SK-N-SH treated with all-trans-retinoic acid at 6 μM for 48 hours (cell line): Measurements from ENCODE around the gene CRELD1.

ENCODE experiments used
- ATAC-seq: fragments of 200-7000 bp; cut with Tn5 transposase; 3 replicates; pipeline ENCODE4 v1.9.1; 2020; ENCODE audit warnings: mild to moderate bottlenecking, moderate library complexity
- ARNTL ChIP-seq: fragments of 450-650 bp; formaldehyde crosslinking; IDR thresholded peaks from 2 replicates; pipeline ENCODE4 v1.5.0; 2020; ENCODE audit warnings: low read depth, mild to moderate bottlenecking, moderate library complexity, borderline replicate concordance
- CREB5 ChIP-seq: fragments of 250-450 bp; sonication (Bioruptor Pico); IDR thresholded peaks from 2 replicates; pipeline ENCODE4 v1.5.1; 2020; ENCODE audit warnings: low read depth, mild to moderate bottlenecking, moderate library complexity
- CSDC2 ChIP-seq: fragments of 250-450 bp; sonication (Bioruptor Pico); IDR thresholded peaks from 2 replicates; pipeline ENCODE4 v1.5.0; 2020; ENCODE audit warnings: mild to moderate bottlenecking, moderate library complexity
- CSRNP3 ChIP-seq: fragments of 250-450 bp; sonication (Bioruptor Pico); IDR thresholded peaks from 2 replicates; pipeline ENCODE4 v1.5.1; 2021; ENCODE audit warnings: mild to moderate bottlenecking, moderate library complexity
- ESRRG ChIP-seq: fragments of 250-450 bp; sonication (Bioruptor Pico); IDR thresholded peaks from 2 replicates; pipeline ENCODE4 v1.6.1; 2021; ENCODE audit warnings: mild to moderate bottlenecking
- ISL1 ChIP-seq: fragments of 250-450 bp; sonication (Bioruptor Pico); IDR thresholded peaks from 2 replicates; pipeline ENCODE4 v2.1.2; 2022; ENCODE audit warnings: mild to moderate bottlenecking, moderate library complexity
- OSR1 ChIP-seq: fragments of 250-450 bp; sonication (Bioruptor Pico); IDR thresholded peaks from 2 replicates; pipeline ENCODE4 v1.8.0; 2022; ENCODE audit warnings: moderate library complexity, mild to moderate bottlenecking, inconsistent platforms
- POU6F1 ChIP-seq: fragments of 250-450 bp; sonication (Bioruptor Pico); IDR thresholded peaks from 2 replicates; pipeline ENCODE4 v1.8.0; 2021; ENCODE audit warnings: low read depth, mild to moderate bottlenecking, moderate library complexity, borderline replicate concordance
- PPARA ChIP-seq: fragments of 250-450 bp; sonication (Bioruptor Pico); IDR thresholded peaks from 2 replicates; pipeline ENCODE4 v1.5.0; 2020; ENCODE audit warnings: mild to moderate bottlenecking, borderline replicate concordance
- RARB ChIP-seq: fragments of 250-450 bp; sonication (Bioruptor Pico); IDR thresholded peaks from 2 replicates; pipeline ENCODE4 v1.8.0; 2021; ENCODE audit warnings: mild to moderate bottlenecking, moderate library complexity
- SNAI2 ChIP-seq: fragments of 250-450 bp; sonication (Bioruptor Pico); IDR thresholded peaks from 2 replicates; pipeline ENCODE4 v1.5.0; 2020; ENCODE audit warnings: mild to moderate bottlenecking, moderate library complexity
- TCF4 ChIP-seq: fragments of 250-450 bp; sonication (Bioruptor Pico); IDR thresholded peaks from 2 replicates; pipeline ENCODE4 v1.8.0; 2021; ENCODE audit warnings: mild to moderate bottlenecking, moderate library complexity, borderline replicate concordance
- TOX ChIP-seq: fragments of 250-450 bp; sonication (Bioruptor Pico); IDR thresholded peaks from 2 replicates; pipeline ENCODE4 v1.8.0; 2021; ENCODE audit warnings: mild to moderate bottlenecking, moderate library complexity, borderline replicate concordance
- TSHZ2 ChIP-seq: fragments of 250-450 bp; sonication (Bioruptor Pico); IDR thresholded peaks from 2 replicates; pipeline ENCODE4 v1.5.0; 2020; ENCODE audit warnings: mild to moderate bottlenecking, moderate library complexity
- ZC3H10 ChIP-seq: fragments of 250-450 bp; sonication (Bioruptor Pico); IDR thresholded peaks from 2 replicates; pipeline ENCODE4 v1.5.1; 2021; ENCODE audit warnings: mild to moderate bottlenecking, moderate library complexity
- ZFP3 ChIP-seq: fragments of 250-450 bp; sonication (Bioruptor Pico); IDR thresholded peaks from 2 replicates; pipeline ENCODE4 v1.5.0; 2020; ENCODE audit warnings: mild to moderate bottlenecking, moderate library complexity
- ZFP30 ChIP-seq: fragments of 450-650 bp; formaldehyde crosslinking; IDR thresholded peaks from 2 replicates; pipeline ENCODE4 v1.5.0; 2022; ENCODE audit warnings: mild to moderate bottlenecking, moderate library complexity
- ZNF565 ChIP-seq: fragments of 450-650 bp; formaldehyde crosslinking; conservative IDR thresholded peaks from 2 replicates; pipeline ENCODE4 v1.5.0; 2020; ENCODE audit warnings: low read depth, mild to moderate bottlenecking, moderate library complexity
- ZNF70 ChIP-seq: fragments of 450-650 bp; formaldehyde crosslinking; IDR thresholded peaks from 2 replicates; pipeline ENCODE4 v1.5.0; 2020; ENCODE audit warnings: mild to moderate bottlenecking, moderate library complexity
- ZNF8 ChIP-seq: fragments of 450-650 bp; formaldehyde crosslinking; IDR thresholded peaks from 2 replicates; pipeline ENCODE4 v1.5.0; 2020; ENCODE audit warnings: mild to moderate bottlenecking, moderate library complexity

Gene CRELD1

GRCh38 chr3:9909221-9910013 is 24.2 kb upstream of the CRELD1 start:
- no peak for ATAC-seq
- TF ChIP-seq TCF4 (CRISPR knock-in tag) (no peak), CSDC2 (CRISPR knock-in tag) (no peak), ISL1 (CRISPR knock-in tag) (no peak), PPARA (CRISPR knock-in tag) (no peak), OSR1 (CRISPR knock-in tag) (no peak), TOX (CRISPR knock-in tag) (no peak), ZFP30 (CRISPR knock-in tag) (no peak), ZC3H10 (CRISPR knock-in tag) (no peak), ZNF8 (CRISPR knock-in tag) (no peak), ZFP3 (CRISPR knock-in tag) (no peak), CSRNP3 (CRISPR knock-in tag) (no peak), ZNF70 (no peak), CREB5 (no peak)

- ATAC-seq, result no peak
Observed at GRCh38 chr3:9911863-9912262, 21.8 kb upstream of the CRELD1 start.

GRCh38 chr3:9912294-9912935 is 21.2 kb upstream of the CRELD1 start:
- TF ChIP-seq SNAI2 (CRISPR knock-in tag) (no peak), ARNTL (CRISPR knock-in tag) (no peak), TSHZ2 (CRISPR knock-in tag) (no peak), ESRRG (CRISPR knock-in tag) (no peak), ZC3H10 (CRISPR knock-in tag) (no peak), POU6F1 (no peak), ISL1 (CRISPR knock-in tag) (no peak)
- no peak for ATAC-seq

More at GRCh38 chr3:9911863-9912262, 21.8 kb upstream of the CRELD1 start:
- TF ChIP-seq ZFP30 (CRISPR knock-in tag) (no peak), CSDC2 (CRISPR knock-in tag) (no peak), ESRRG (CRISPR knock-in tag) (no peak)

GRCh38 chr3:9913601-9914000 is 20.0 kb upstream of the CRELD1 start:
- ATAC-seq, result no peak
- TF ChIP-seq ZNF70 (no peak), SNAI2 (CRISPR knock-in tag) (no peak), OSR1 (CRISPR knock-in tag) (no peak), ZC3H10 (CRISPR knock-in tag) (no peak), POU6F1 (no peak), ZNF565 (CRISPR knock-in tag) (no peak), CSRNP3 (CRISPR knock-in tag) (no peak), RARB (CRISPR knock-in tag) (no peak), ARNTL (CRISPR knock-in tag) (no peak), ZFP3 (CRISPR knock-in tag) (no peak), TSHZ2 (CRISPR knock-in tag) (no peak), PPARA (CRISPR knock-in tag) (no peak), TCF4 (CRISPR knock-in tag) (no peak), ZNF8 (CRISPR knock-in tag) (no peak)
